ENCODE measurements around the gene IKBKE. TPM values are rescaled to one million over a fixed set of nuclear protein-coding genes. Genes with fewer than 3 reads are reported as not detected.

Gene IKBKE
- total RNA-seq, 2 donors from 2014 or later: 50.8 to 53.3 TPM

DNA sequence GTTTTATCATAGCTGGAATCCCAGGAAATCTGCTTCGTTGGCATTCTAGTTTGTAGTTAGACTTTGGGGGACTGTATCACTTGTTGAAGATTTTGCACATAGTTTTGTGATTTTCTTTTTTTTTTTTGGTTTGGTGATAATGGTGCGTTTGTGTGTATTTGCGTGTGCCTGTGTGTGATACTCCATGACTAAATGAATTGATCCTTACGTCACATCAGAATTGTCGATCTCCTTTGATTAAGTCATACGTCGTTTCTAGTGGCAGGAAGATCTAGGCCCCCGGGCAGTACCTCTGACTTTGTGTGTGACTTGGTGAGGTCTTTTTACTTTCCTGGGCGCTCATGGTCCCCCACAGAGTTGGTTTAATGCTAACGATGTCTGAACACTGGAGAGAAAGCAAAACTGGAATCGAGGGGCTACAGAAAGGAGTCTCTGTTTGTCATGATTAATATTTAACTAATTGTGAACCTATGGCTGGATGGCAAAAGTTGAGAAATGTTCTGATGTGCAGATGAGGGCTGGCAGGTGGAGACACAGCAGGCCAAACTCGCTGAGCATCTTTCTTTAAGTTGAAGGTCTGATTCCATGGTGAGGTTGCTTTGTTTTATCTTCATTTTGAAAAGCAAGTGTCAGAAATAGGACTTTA, 39.5 kb downstream of the IKBKE start:
- Mint-ChIP-seq H3K9me3 (no peaks in the 10 kb centered on the region), H3K36me3 (no peaks in the 10 kb centered on the region), H3K27ac (peak overlapping the region in 1 of 2 donors; percentile 41), H3K4me3 (peak overlapping the region; percentile 88), H3K27me3 (peaks cover 0 to 2% of the 10 kb centered on the region in 2 donors), H3K4me1 (ENCODE audit: low read depth in 2 of 2) (peaks cover 44 to 73% of the 10 kb centered on the region in 2 donors)
- no peak for DNase-seq (ENCODE audit: low spot score)
- ATAC-seq: no peak

DNA sequence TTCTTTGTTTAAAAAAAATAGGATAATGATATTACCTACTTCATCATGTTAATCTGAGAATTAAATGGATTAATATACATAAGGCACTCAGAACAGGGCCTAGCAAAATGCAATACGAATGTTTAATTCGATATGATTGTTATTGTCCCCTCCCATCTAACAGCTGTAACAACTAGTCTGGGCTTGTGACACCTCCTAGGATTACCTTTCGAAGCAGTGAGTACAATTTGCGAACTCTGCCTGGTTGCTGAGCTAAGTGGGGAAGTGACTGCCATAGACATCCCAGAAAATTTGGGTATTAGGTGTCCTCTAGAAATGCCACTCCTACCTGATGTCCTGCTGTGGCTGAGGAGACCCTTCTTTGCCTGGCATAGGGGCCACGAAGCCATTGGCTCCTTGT, 40.1 kb downstream of the IKBKE start:
- Mint-ChIP-seq H3K4me3 (peak overlapping the region; percentile 88), H3K9me3 (no peaks in the 10 kb centered on the region), H3K4me1 (ENCODE audit: low read depth in 2 of 2) (peaks cover 38 to 72% of the 10 kb centered on the region in 2 donors), H3K36me3 (no peaks in the 10 kb centered on the region), H3K27me3 (peaks cover 0 to 2% of the 10 kb centered on the region in 2 donors), H3K27ac (peak overlapping the region in 1 of 2 donors; percentile 35)
- ATAC-seq (no peak), DNase-seq (ENCODE audit: low spot score) (no peak)

DNA sequence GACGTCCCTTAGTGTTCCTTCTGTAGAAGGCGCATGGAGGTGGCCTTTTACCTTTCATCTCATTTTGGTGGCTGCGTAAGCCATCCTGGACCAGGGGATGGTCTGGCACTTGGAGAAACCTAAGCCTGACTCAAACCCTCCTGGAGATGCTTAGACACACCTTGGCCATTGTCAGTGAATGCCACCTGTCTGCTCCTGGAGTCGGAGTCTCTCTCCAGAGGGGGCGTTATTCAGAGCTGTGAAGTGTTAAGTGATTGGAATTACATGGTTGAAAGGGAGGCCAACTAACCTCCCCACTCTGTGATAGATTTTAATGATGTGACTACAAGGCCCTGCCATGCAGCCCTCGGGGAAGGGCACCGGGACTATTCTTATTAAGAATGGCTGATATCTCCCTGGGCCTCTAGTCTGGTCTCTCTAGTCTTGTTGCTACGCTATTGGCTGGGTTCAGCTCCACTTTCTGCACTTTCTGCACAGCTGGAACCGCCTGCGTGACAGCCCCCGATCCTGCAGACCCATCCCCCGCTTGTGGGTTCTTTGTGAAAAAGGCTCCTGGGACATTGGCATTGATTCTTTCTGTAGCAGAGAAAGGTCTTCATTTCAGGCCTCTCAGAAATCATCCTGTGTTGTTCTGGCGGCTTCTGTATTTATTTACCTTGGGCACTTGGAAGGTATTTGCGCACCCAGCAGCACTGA, 41.2 kb downstream of the IKBKE start:
- Mint-ChIP-seq H3K4me3 (peak overlapping the region; percentile 29), H3K36me3 (no peaks in the 10 kb centered on the region), H3K27ac (peak overlapping the region in 1 of 2 donors; percentile 35), H3K4me1 (ENCODE audit: low read depth in 2 of 2) (peaks cover 35 to 71% of the 10 kb centered on the region in 2 donors), H3K9me3 (no peaks in the 10 kb centered on the region), H3K27me3 (peaks cover 0 to 2% of the 10 kb centered on the region in 2 donors)
- DNase-seq (ENCODE audit: low spot score) (no peak), ATAC-seq (no peak)

DNA sequence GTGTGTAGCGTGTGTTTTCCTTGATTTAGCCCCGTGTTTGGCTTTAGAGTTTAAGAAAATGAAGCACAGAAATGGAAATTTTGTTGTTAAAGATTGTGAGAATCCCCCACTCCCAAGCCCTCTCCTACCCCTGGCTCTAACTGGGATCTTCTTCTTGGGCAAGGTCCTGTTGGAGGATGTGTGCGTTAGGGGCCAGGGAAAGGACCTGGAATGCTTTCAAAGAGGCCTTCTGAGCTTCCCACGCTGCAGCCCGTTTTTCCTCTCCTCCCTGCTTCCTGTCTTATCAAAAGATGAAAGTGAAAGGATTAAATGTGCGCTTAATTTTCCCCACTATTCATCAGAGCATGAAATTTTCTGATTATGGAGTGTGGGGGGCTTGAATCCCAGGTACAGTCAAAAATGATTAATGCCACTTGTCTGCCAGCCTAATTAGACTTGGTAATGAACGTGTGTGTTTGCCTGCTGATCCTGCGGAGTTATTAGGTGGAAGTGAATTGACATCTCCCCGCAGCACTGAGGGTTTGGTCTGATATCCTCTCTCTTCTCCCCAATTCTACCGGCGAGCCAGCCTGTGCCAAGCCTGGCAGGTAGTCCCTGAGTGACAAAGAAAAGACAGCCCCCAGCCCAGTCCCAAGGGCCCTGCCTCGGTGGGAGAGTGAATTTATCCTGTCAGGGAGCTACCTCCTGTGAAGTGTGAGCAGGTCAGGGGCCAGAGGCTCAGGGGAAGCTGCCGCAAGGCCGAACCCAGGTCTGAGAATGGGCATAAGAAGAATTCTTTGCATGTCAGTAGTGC, 42.0 kb downstream of the IKBKE start:
- no peak for DNase-seq (ENCODE audit: low spot score)
- no peak for ATAC-seq
- peak overlapping the region; percentile 29 for H3K4me3 Mint-ChIP-seq
- peaks cover 32 to 70% of the 10 kb centered on the region in 2 donors for H3K4me1 Mint-ChIP-seq (ENCODE audit: low read depth in 2 of 2)
- no peak overlapping the region for H3K27ac Mint-ChIP-seq
- peaks cover 0 to 2% of the 10 kb centered on the region in 2 donors for H3K27me3 Mint-ChIP-seq
- no peaks in the 10 kb centered on the region for H3K9me3 Mint-ChIP-seq
- no peaks in the 10 kb centered on the region for H3K36me3 Mint-ChIP-seq

DNA sequence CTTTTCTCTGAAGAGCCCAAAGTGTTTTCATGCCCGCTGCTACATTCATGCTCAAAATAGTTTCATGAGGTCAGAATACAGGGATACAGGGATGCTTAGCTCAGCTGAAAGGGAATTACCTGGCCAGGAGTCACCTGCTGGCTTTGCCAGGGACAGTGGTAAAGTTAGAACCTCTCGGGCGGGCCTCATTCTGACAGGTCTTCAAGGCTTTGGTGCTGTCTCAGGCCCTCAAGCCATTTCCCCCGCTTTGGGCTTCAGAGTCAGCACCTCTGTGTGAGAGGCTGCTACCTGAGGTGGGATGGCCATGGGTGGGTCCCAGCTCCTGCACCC, 42.5 kb downstream of the IKBKE start:
- H3K9me3 Mint-ChIP-seq: no peaks in the 10 kb centered on the region
- H3K4me3 Mint-ChIP-seq: no peak overlapping the region
- peaks cover 0 to 2% of the 10 kb centered on the region in 2 donors for H3K27me3 Mint-ChIP-seq
- peaks cover 32 to 70% of the 10 kb centered on the region in 2 donors for H3K4me1 Mint-ChIP-seq (ENCODE audit: low read depth in 2 of 2)
- no peaks in the 10 kb centered on the region for H3K36me3 Mint-ChIP-seq
- no peak overlapping the region for H3K27ac Mint-ChIP-seq
- DNase-seq (ENCODE audit: low spot score): no peak
- ATAC-seq: no peak

DNA sequence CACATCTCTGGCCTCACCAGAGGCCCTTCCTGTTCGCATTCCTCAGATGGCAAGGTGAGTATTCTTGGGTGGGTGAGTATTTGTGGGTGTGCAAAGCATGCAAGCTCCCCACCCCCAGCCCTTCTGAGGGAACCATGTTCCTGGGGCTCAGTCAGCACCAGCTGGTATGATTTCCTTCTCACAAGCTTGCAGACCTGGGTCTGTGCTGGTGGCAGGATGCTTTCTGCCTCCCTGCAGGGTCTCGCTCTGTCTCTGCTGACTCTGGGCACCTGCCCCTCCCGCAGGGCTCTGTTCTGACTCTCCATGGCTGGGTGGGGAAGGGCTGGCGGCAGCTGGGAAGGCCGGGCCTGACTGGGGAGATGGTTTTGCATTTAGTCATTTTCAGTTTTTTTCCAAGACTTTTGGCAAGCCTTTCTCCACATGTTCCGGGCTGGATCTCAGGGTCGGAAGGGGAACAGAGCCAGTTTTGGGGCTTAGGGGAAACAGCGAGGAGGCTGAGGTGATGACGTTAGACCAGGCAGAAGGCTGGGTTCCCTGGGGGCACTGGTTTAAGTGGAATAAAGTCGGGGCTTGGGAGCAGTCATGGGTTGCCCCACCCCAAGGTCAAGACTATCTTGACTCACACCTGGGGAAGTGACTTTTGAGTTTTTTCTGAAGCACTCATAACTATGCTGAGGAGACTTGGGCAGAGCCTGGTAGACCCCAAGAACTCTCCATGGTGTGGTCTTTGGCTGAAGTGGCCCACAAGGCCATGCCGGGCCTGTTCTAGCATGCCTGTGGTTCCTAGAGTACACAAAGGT, 43.2 kb downstream of the IKBKE start:
- Mint-ChIP-seq H3K4me3 (no peak overlapping the region), H3K36me3 (no peaks in the 10 kb centered on the region), H3K4me1 (ENCODE audit: low read depth in 2 of 2) (peaks cover 30 to 70% of the 10 kb centered on the region in 2 donors), H3K9me3 (no peaks in the 10 kb centered on the region), H3K27me3 (peaks cover 0 to 2% of the 10 kb centered on the region in 2 donors), H3K27ac (peak overlapping the region in 1 of 2 donors; percentile 66)
- ATAC-seq: no peak
- no peak for DNase-seq (ENCODE audit: low spot score)

DNA sequence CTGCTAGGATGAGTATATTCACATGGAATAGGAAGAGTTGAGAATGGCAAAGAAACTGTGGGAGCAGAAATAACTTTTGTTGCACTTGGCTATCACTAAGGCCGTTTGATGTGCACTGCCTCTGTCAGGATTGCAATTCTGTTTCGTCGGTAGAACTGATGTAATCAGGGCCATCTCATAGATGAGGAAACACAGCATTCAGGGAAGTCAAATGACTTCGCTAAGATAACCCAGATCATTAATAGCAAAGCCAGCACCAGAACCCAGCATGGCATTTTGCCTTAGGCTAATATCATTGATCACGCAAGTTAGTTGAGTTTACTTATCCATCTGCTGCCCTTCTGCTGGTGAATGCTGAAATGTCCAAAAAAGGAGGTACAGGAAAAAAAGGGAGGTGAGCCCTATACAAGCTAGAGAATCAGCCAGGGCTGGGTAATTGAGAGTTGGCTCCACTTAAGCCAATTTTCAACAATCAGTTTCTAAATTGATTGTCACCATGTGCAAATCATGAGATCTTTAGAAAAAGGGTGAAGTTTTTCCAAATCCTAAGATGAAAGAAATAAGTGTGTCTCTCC, 44.6 kb downstream of the IKBKE start:
- DNase-seq (ENCODE audit: low spot score): no peak
- H3K9me3 Mint-ChIP-seq: no peaks in the 10 kb centered on the region
- no peak overlapping the region for H3K4me3 Mint-ChIP-seq
- H3K27me3 Mint-ChIP-seq: no peaks in the 10 kb centered on the region
- ATAC-seq: no peak
- peak overlapping the region in 1 of 2 donors; percentile 66 for H3K27ac Mint-ChIP-seq
- peaks cover 16 to 56% of the 10 kb centered on the region in 2 donors for H3K4me1 Mint-ChIP-seq (ENCODE audit: low read depth in 2 of 2)
- H3K36me3 Mint-ChIP-seq: no peaks in the 10 kb centered on the region

DNA sequence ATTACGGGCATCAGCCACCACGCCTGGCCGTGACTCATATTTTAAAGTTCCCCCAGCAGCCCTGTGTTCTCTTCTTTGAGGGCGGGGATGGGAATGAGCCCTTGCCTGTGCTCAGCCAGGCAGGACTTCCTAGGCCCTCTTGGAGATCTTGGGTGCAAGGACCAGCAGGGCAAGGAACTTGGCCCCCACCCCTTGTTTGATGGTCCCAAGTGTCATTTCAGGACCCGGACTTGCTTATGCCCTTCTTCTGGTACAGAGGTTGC, 46.4 kb downstream of the IKBKE start:
- H3K4me3 Mint-ChIP-seq: no peak overlapping the region
- peaks cover 11 to 40% of the 10 kb centered on the region in 2 donors for H3K4me1 Mint-ChIP-seq (ENCODE audit: low read depth in 2 of 2)
- H3K27me3 Mint-ChIP-seq: no peaks in the 10 kb centered on the region

DNA sequence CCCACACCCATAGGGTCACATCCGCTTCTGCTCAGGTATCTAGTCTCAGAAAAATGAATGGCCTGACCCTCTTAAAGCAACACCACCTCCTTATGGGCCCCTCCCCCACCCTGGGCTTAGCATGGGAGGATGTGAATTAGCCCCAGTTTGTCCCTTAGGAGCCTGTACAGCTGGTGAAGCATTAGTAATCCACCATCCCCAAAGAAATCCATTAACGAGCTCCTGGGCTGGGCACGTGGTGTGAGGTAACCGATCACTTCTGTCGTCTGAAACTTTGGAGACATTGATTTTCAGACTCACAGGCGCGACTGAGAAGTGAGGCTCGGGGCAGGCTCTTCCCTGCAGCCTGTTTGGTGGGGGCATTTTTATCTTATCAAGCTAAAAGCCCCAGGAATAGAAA, 47.5 kb downstream of the IKBKE start:
- Mint-ChIP-seq H3K27ac (no peak overlapping the region), H3K9me3 (no peaks in the 10 kb centered on the region), H3K27me3 (no peaks in the 10 kb centered on the region), H3K36me3 (no peaks in the 10 kb centered on the region), H3K4me1 (ENCODE audit: low read depth in 2 of 2) (peaks cover 11 to 37% of the 10 kb centered on the region in 2 donors), H3K4me3 (no peak overlapping the region)
- ATAC-seq (no peak), DNase-seq (ENCODE audit: low spot score) (no peak)

More for the DNA sequence above, 46.4 kb downstream of the IKBKE start:
- ATAC-seq: no peak
- no peaks in the 10 kb centered on the region for H3K9me3 Mint-ChIP-seq
- DNase-seq (ENCODE audit: low spot score): no peak
- H3K27ac Mint-ChIP-seq: no peak overlapping the region
- H3K36me3 Mint-ChIP-seq: no peaks in the 10 kb centered on the region

DNA sequence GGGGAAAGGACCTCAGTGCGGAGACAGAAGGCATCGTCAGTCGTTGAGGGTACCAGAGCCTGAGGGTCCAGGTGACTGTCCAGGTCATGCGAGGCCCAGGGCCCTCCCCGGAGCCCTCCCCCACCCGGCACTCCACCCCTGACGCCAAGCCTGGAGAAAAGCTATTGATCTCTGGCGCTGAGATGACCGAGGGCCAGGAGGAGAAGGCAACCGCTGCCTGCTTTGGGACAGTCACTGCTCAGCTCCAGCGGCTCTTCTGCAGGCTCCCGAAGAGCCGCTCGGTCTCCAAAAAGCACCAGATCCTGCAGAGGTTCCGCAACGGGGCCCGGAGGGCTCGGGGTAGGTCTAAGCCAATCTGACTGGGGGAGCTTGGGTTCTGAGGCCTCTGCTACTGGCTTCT, 47.9 kb downstream of the IKBKE start:
- Mint-ChIP-seq H3K9me3 (no peaks in the 10 kb centered on the region), H3K27me3 (no peaks in the 10 kb centered on the region), H3K36me3 (no peaks in the 10 kb centered on the region), H3K4me3 (no peak overlapping the region), H3K27ac (no peak overlapping the region), H3K4me1 (ENCODE audit: low read depth in 2 of 2) (peaks cover 11 to 37% of the 10 kb centered on the region in 2 donors)
- ATAC-seq: no peak
- DNase-seq (ENCODE audit: low spot score): no peak

DNA sequence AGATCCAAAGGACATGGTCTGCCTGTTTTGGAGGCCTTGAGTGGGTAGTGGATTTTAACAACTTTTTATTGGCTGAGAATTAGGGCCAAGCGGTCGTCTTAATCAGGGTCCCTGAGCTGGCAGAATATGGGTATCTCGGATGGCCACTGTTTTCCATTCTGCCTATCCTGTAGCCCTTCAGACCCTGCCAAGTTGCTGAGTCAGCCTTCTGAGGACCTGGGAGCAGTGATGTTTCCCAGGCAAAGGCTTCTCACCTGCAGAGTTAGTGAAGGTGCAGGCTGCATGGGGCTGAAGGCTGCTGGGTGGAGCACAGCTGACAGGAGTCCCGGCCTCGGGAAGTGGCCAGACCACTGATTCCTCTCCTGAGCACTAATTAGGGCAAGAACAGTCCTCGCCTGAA, 48.5 kb downstream of the IKBKE start:
- no peak overlapping the region for H3K4me3 Mint-ChIP-seq
- H3K36me3 Mint-ChIP-seq: no peaks in the 10 kb centered on the region
- DNase-seq (ENCODE audit: low spot score) (no peak), ATAC-seq (no peak)
- no peak overlapping the region for H3K27ac Mint-ChIP-seq
- no peaks in the 10 kb centered on the region for H3K9me3 Mint-ChIP-seq
- H3K27me3 Mint-ChIP-seq: no peaks in the 10 kb centered on the region
- H3K4me1 Mint-ChIP-seq (ENCODE audit: low read depth in 2 of 2): peaks cover 11 to 33% of the 10 kb centered on the region in 2 donors

DNA sequence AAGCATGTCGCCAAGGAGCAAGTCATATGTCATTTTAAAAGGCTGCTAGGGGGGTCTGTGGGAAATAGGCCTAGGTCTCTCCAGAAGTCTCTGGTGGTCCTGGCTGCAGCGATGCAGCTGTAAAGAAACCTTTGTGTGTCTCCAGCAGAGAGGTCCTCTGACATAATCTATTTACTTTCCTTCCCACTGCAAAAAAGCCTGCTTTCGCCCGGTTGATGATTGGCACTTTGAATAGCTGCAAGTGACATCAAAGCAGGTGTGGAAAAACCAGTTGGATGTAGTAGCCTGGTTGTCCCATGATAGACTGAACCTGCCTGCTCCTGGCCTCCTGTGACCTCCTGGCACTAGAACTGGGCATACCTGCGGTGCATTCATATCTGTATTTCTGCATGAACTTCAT, 50.9 kb downstream of the IKBKE start:
- no peak for ATAC-seq
- peaks cover 3 to 22% of the 10 kb centered on the region in 2 donors for H3K4me1 Mint-ChIP-seq (ENCODE audit: low read depth in 2 of 2)
- no peaks in the 10 kb centered on the region for H3K27me3 Mint-ChIP-seq
- no peak overlapping the region for H3K4me3 Mint-ChIP-seq
- H3K27ac Mint-ChIP-seq: no peak overlapping the region
- H3K36me3 Mint-ChIP-seq: no peaks in the 10 kb centered on the region
- H3K9me3 Mint-ChIP-seq: no peaks in the 10 kb centered on the region
- peak; percentile 53 for DNase-seq (ENCODE audit: low spot score)

DNA sequence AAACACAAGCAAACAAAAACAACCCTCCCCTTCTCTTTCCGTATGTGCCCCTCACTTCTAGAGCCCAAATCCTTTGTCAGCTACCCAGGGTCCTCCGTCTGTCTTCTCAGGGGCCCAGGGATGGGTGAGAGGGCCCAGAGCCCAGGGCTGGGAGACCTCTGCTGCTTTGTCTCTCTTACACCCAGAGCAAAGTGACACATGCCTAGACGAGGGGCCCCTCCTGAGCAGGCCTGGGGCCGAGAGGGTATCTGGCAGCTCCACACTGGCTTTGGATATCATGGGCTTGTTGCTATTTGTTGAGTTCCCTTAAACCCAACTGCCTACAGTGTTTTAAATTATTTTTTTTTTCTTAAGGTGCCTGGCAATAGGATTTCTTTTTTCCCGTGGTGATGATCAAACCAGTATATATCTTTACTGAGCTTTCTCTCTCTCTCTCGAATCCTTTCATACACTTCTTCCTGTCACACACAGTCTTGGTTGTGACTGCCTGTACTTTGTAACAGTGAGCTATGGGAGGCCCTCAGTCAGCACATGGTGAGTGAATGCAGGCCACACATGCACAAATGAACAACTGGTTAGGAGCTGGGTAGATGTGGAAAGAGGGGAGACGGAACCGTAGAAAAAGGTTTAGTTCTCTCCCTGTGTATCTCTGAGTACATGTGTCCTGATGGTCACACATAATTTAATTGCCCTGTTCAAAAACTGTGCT, 51.6 kb downstream of the IKBKE start:
- no peak for DNase-seq (ENCODE audit: low spot score)
- Mint-ChIP-seq H3K36me3 (no peaks in the 10 kb centered on the region), H3K27ac (no peak overlapping the region), H3K4me3 (no peak overlapping the region), H3K27me3 (no peaks in the 10 kb centered on the region), H3K4me1 (ENCODE audit: low read depth in 2 of 2) (peaks cover 0 to 18% of the 10 kb centered on the region in 2 donors), H3K9me3 (no peaks in the 10 kb centered on the region)
- peak in 1 of 2 donors; percentile 28 for ATAC-seq

Data from natural killer cell treated with Interleukin-12 subunit alpha and Interleukin-12 subunit beta and Interleukin-15 and Interleukin-18, amount 100 ng/mL, for 72 hours (primary cell).